NOMO-1 treated with DMSO at 0.1 percent for 48 hours (cell line): ENCODE results near the gene SOX2.
A peak's percentile ranks its signal among the peaks of the same experiment; 100 is the strongest.

Experiments
- DNase-seq: peaks from one replicate; lab custom pipeline; 2025; ENCODE audit not compliant: unreplicated experiment; lab: John Stamatoyannopoulos, UW

The SOX2 gene

GRCh38 chr3:181711325-181712135 lies at the start of gene SOX2:
Gene SOX2 (plus strand): TSS chr3:181711925. CDS start chr3:181712361, 436 bp downstream.
- DNase-seq, result no peak

GRCh38 chr3:181683563-181683962 lies 28.2 kb upstream of the SOX2 start:
- no peak for DNase-seq

GRCh38 chr3:181687190-181687589 lies 24.5 kb upstream of the SOX2 start:
- DNase-seq, result no peak

- no peak for DNase-seq
Measured at GRCh38 chr3:181687731-181688130, 24.0 kb upstream of the SOX2 start.

- no peak for DNase-seq
Measured at GRCh38 chr3:181689546-181689945, 22.2 kb upstream of the SOX2 start.

GRCh38 chr3:181690769-181691168 lies 21.0 kb upstream of the SOX2 start:
- DNase-seq, result no peak

GRCh38 chr3:181691901-181692300 lies 19.8 kb upstream of the SOX2 start:
- DNase-seq, result no peak

- no peak for DNase-seq
Measured at GRCh38 chr3:181692311-181693145, 19.2 kb upstream of the SOX2 start.

- DNase-seq, result no peak
Measured at GRCh38 chr3:181693280-181693679, 18.4 kb upstream of the SOX2 start.

GRCh38 chr3:181694805-181695660 lies 16.7 kb upstream of the SOX2 start:
- no peak for DNase-seq

- DNase-seq, result no peak
Measured at GRCh38 chr3:181695661-181696491, 15.8 kb upstream of the SOX2 start.

- no peak for DNase-seq
Measured at GRCh38 chr3:181696626-181697230, 15.0 kb upstream of the SOX2 start.

GRCh38 chr3:181698263-181698954 lies 13.3 kb upstream of the SOX2 start:
- DNase-seq, result no peak

GRCh38 chr3:181699171-181699903 lies 12.4 kb upstream of the SOX2 start:
- no peak for DNase-seq

GRCh38 chr3:181700168-181701087 lies 11.3 kb upstream of the SOX2 start:
- peak; percentile 74 for DNase-seq

GRCh38 chr3:181701096-181701495 lies 10.6 kb upstream of the SOX2 start:
- DNase-seq, result no peak

- DNase-seq, result no peak
Measured at GRCh38 chr3:181703601-181704420, 7.9 kb upstream of the SOX2 start.
